Liver (tissue), 9 donors: ENCODE results near the gene GUK1. TPM values are rescaled to one million over a fixed set of nuclear protein-coding genes. Genes with fewer than 3 reads are reported as not detected.

Experiments used
- DNase-seq: peaks from one replicate; pipeline ENCODE4 v3.0.0-alpha.2; 2017; ENCODE audit warnings: low spot score
- H3K27ac ChIP-seq, 2 donors: one replicate each; pipeline ENCODE4 v1.7.0; 2013; ENCODE audit warnings: inconsistent platforms in 2 of 2, low read length in 2 of 2, control low read depth in 1 of 2, low read depth in 1 of 2, mild to moderate bottlenecking in 1 of 2
- H3K27me3 ChIP-seq, 4 donors: one replicate each; pipeline versions ENCODE4 v1.6.1 to v1.7.0; 2013; ENCODE audit warnings: low read length in 3 of 4, inconsistent platforms in 1 of 4, mild to moderate bottlenecking in 1 of 4, moderate library complexity in 1 of 4; ENCODE audit not compliant: control insufficient read depth in 4 of 4, insufficient read depth in 4 of 4
- H3K36me3 ChIP-seq, 4 donors: one replicate each; pipeline versions ENCODE4 v1.6.1 to v1.7.0; 2013; ENCODE audit warnings: low read length in 3 of 4, mild to moderate bottlenecking in 3 of 4, low read depth in 1 of 4, moderate library complexity in 1 of 4; ENCODE audit not compliant: control insufficient read depth in 4 of 4, insufficient read depth in 3 of 4
- H3K4me1 ChIP-seq, 4 donors: one replicate each; pipeline versions ENCODE4 v1.6.1 to v1.7.0; 2013; ENCODE audit warnings: low read length in 3 of 4, mild to moderate bottlenecking in 3 of 4, moderate library complexity in 1 of 4; ENCODE audit not compliant: control insufficient read depth in 4 of 4, insufficient read depth in 4 of 4
- H3K4me3 ChIP-seq, 3 donors: one replicate each; pipeline versions ENCODE4 v1.6.1 to v1.7.0; 2013; ENCODE audit warnings: low read length in 3 of 3, control low read depth in 1 of 3, low read depth in 1 of 3, mild to moderate bottlenecking in 1 of 3
- H3K9ac ChIP-seq, 2 donors: one replicate each; pipeline ENCODE4 v1.7.0; 2013; ENCODE audit warnings: low read length in 2 of 2, mild to moderate bottlenecking in 2 of 2, moderate library complexity in 2 of 2, control low read depth in 1 of 2, low read depth in 1 of 2
- H3K9me3 ChIP-seq, 4 donors: one replicate each; pipeline versions ENCODE4 v1.6.1 to v1.7.0; 2013; ENCODE audit warnings: low read length in 3 of 4; ENCODE audit not compliant: control insufficient read depth in 4 of 4
- ATF3 ChIP-seq: IDR thresholded peaks from 2 replicates; pipeline ENCODE4 v1.6.1; 2016; ENCODE audit warnings: antibody characterized with exemption
- CTCF ChIP-seq: fragments of 150-350 bp; IDR thresholded peaks from 2 replicates; pipeline ENCODE4 v1.5.1; 2017; ENCODE audit warnings: improper control_type of control experiment, low read depth, low read length; ENCODE audit not compliant: missing input control
- EGR1 ChIP-seq, 2 donors: IDR thresholded peaks; 2 replicates each; pipeline ENCODE4 v1.6.1; 2016 to 2018; ENCODE audit warnings: antibody characterized with exemption in 2 of 2, low read depth in 2 of 2
- FOXA1 ChIP-seq: IDR thresholded peaks from 2 replicates; pipeline ENCODE4 v1.6.1; 2016; ENCODE audit warnings: antibody characterized with exemption
- FOXA2 ChIP-seq: IDR thresholded peaks from 2 replicates; pipeline ENCODE4 v1.6.1; 2016; ENCODE audit warnings: antibody characterized with exemption
- GABPA ChIP-seq, 2 donors: IDR thresholded peaks in 1 of 2; conservative IDR thresholded peaks in 1 of 2; 2 replicates each; pipeline ENCODE4 v1.6.1; 2016; ENCODE audit warnings: antibody characterized with exemption in 2 of 2, mild to moderate bottlenecking in 1 of 2, moderate library complexity in 1 of 2
- HNF4A ChIP-seq, 2 donors: conservative IDR thresholded peaks; 2 replicates each; pipeline ENCODE4 v1.6.1; 2016; ENCODE audit warnings: antibody characterized with exemption in 2 of 2, mild to moderate bottlenecking in 2 of 2
- HNF4G ChIP-seq: IDR thresholded peaks from 2 replicates; pipeline ENCODE4 v1.6.1; 2016; ENCODE audit warnings: antibody characterized with exemption
- JUND ChIP-seq, 2 donors: IDR thresholded peaks; 2 replicates each; pipeline ENCODE4 v1.6.1; 2016; ENCODE audit warnings: antibody characterized with exemption in 2 of 2
- RAD21 ChIP-seq, 2 donors: IDR thresholded peaks; 2 replicates each; pipeline ENCODE4 v1.6.1; 2016; ENCODE audit warnings: antibody characterized with exemption in 2 of 2, mild to moderate bottlenecking in 2 of 2
- REST ChIP-seq: IDR thresholded peaks from 2 replicates; pipeline ENCODE4 v1.6.1; 2016; ENCODE audit warnings: antibody characterized with exemption, mild to moderate bottlenecking
- RXRA ChIP-seq, 2 donors: IDR thresholded peaks; 2 replicates each; pipeline ENCODE4 v1.6.1; 2017 to 2018; ENCODE audit warnings: antibody characterized with exemption in 2 of 2, mild to moderate bottlenecking in 1 of 2
- TAF1 ChIP-seq: conservative IDR thresholded peaks from 2 replicates; pipeline ENCODE4 v1.6.1; 2016; ENCODE audit warnings: antibody characterized with exemption, mild to moderate bottlenecking
- YY1 ChIP-seq: IDR thresholded peaks from 2 replicates; pipeline ENCODE4 v1.6.1; 2016; ENCODE audit warnings: antibody characterized with exemption, mild to moderate bottlenecking
- ZBTB33 ChIP-seq: IDR thresholded peaks from 2 replicates; pipeline ENCODE4 v1.6.1; 2016; ENCODE audit warnings: antibody characterized with exemption
- WGBS: extraction: QIAGEN DNeasy Blood & Tissue Kit; methylation state at CpG from one replicate; pipeline ENCODE4 v1.1.7; 2013; 5-methylcytosine and 5-hydroxymethylcytosine counted together
- polyA plus RNA-seq, 2 donors: library from polyadenylated mRNA; stranded (reverse) in 1 of 2; unstranded in 1 of 2; fragments of 200-250 nt in 1 of 2; fragments of >200 nt in 1 of 2; fragmentation: Nextera tagmentation in 1 of 2; extraction: Ambion mirVana in 1 of 2; gene quantifications; one replicate each; pipeline versions ENCODE4 v1.2.1 to v1.2.3, GENCODE V29; 2013 to 2015
- total RNA-seq, 2 donors: library from RNA; depleted of rRNA; stranded (reverse); fragments of >200 nt; gene quantifications; one replicate each; pipeline ENCODE4 v1.2.3, GENCODE V29; 2014
- TF ChIP-seq, protein P1 (sequence below): IDR thresholded peaks from 2 replicates; pipeline ENCODE4 v1.6.1; 2016; ENCODE audit warnings: antibody characterized with exemption
- donor health status: healthy.
- donor health status: healthy.
- donor health status: healthy.
- donor health status: healthy.
- donor health status: healthy.

The GUK1 gene
- total and polyA plus RNA-seq, 4 donors, result 147 to 251 (median 216) TPM

- H3K9me3 ChIP-seq, result no peaks in the 10 kb centered on the region
- no peaks in the 10 kb centered on the region for H3K27me3 ChIP-seq
- no peak for DNase-seq
- H3K4me3 ChIP-seq, result no peak overlapping the region
- H3K9ac ChIP-seq, result no peak overlapping the region
- no peak for TF ChIP-seq ZBTB33
- no peak for TF ChIP-seq HNF4G
- no peak for TF ChIP-seq TAF1
- TF ChIP-seq ATF3, result no peak
- no peak for TF ChIP-seq CTCF
- no peak for TF ChIP-seq REST
- no peak for TF ChIP-seq HNF4A (conservative IDR thresholded peaks at IDR 0.05)
- WGBS, result 94% methylated on average over 7 of the region's 7 CpGs
- H3K4me1 ChIP-seq, result peaks cover 2 to 22% (median 16%) of the 10 kb centered on the region in 4 donors
- no peak overlapping the region for H3K27ac ChIP-seq
- peaks cover 0 to 4% (median 2%) of the 10 kb centered on the region in 4 donors for H3K36me3 ChIP-seq
Measured at GRCh38 chr1:228112167-228112566, 27.9 kb upstream of the GUK1 start.

DNA sequence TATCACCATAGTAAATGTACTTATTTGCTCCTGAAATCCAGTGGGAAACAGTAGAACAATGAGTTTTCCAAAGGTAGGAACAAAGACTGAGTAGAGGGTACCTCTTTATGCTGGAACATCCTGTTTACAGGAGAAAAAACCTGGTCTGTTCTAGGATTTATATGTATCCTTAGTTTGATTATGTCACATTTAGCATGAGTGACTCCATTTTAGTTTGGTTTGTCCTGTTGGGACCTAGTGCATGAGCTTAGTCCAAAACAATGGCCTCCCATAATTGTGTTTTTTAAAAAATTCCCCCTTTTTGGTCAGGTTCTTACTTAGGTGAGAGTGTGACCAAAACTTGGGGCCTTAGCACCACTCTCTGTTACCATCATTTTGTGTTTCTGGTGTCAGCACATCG, 27.5 kb upstream of the GUK1 start:
- Histone ChIP-seq H3K9ac (no peak overlapping the region), H3K4me3 (no peak overlapping the region), H3K36me3 (peaks cover 0 to 1% (median under 1%) of the 10 kb centered on the region in 4 donors), H3K27ac (no peak overlapping the region), H3K4me1 (peaks cover 2 to 20% (median 15%) of the 10 kb centered on the region in 4 donors), H3K27me3 (no peaks in the 10 kb centered on the region), H3K9me3 (no peaks in the 10 kb centered on the region)
- TF ChIP-seq RAD21 (IDR thresholded peaks at IDR 0.05), result no peak
- no peak for TF ChIP-seq FOXA1
- TF ChIP-seq TAF1, result no peak
- no peak for TF ChIP-seq YY1
- TF ChIP-seq REST, result no peak
- no peak for TF ChIP-seq HNF4G
- TF ChIP-seq GABPA (IDR thresholded peaks at IDR 0.05 in 1 of 2, conservative IDR thresholded peaks at IDR 0.05 in 1 of 2), result no peak
- no peak for TF ChIP-seq ZBTB33
- no peak for TF ChIP-seq RXRA (IDR thresholded peaks at IDR 0.05)
- TF ChIP-seq, protein P1, sequence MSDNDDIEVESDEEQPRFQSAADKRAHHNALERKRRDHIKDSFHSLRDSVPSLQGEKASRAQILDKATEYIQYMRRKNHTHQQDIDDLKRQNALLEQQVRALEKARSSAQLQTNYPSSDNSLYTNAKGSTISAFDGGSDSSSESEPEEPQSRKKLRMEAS, result no peak
- no peak for TF ChIP-seq HNF4A (conservative IDR thresholded peaks at IDR 0.05)
- no peak for TF ChIP-seq EGR1 (IDR thresholded peaks at IDR 0.05; ENCODE audit: low read depth in 2 of 2)
- no peak for TF ChIP-seq FOXA2
- TF ChIP-seq JUND (IDR thresholded peaks at IDR 0.05), result no peak
- DNase-seq, result no peak
- WGBS, result 82% methylated on average over 1 of the region's 1 CpG
